ENCODE data around the gene SMIM43.
"Not testable (repeated sequence)": the region's sequence is repeated elsewhere in the genome, so short reads cannot be mapped to it uniquely, and the experiment has no call there.

The SMIM43 gene

GRCh38 chr4:121778991-121779628, 14.1 kb upstream of the SMIM43 start:
- no peak for DNase-seq

DNA sequence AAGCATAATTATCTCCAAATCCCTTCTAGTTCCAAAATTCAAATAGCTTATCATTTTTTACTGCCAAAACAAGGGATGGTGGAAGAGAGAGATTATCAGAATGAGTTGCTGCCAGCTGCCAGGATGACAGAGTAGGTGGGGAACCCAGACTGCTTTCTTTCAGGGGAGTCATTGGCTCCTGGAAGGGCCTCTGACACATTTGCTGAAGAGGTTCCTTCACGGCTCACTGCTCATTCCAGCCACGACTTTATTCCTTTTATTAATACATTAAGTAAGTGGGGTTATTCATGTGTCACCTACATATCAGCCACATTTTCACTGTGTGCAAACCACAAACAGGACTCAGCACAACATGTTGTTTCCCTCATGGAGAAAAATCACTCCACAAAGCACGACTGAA, 12.7 kb upstream of the SMIM43 start:
- DNase-seq = no peak

- DNase-seq = no peak
Measured at GRCh38 chr4:121776610-121777401, 11.8 kb upstream of the SMIM43 start.

DNA sequence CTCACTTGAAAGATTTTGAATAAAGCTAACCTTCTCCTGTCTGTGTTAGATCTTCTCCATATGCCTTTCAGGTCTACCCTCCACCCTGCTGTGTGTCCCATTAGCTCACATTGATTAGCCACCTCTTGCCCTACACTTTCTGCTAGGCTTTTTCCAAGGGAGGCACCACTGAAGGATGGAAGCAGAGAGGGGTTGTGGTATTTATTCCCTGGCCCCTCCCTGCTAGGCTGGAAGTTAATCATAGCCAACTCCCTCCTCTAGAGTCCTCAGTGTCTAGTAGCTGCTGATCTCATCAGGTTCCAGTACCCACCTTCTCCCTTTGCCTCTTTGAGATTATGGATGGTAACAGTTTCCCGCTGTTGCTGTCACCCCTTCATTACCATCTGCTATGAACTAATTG, 8.9 kb upstream of the SMIM43 start:
- DNase-seq = no peak

GRCh38 chr4:121771869-121772268, 6.9 kb upstream of the SMIM43 start:
- DNase-seq = no peak

DNA sequence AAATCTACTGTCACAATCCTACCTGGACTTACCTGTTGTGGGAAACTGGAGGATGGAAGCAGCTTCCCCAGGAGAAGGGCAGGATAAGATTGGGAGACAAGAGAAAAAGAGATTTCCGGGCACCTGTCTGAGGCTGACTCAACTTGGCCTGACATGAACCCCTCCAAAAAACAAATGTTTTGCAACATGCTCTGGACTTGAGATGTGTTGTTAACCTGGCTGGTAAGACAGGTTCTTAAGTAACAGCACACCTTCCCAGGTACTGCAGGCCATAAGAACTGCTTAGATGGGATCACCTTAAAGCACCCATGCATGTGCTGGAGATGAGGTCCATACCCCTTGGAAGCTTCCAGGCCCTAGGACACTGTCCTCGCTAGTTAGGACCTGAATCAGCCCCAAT, 4.4 kb upstream of the SMIM43 start:
- DNase-seq = no peak

- DNase-seq = no peak
Measured at GRCh38 chr4:121767166-121767565, 2.2 kb upstream of the SMIM43 start.

- DNase-seq = no peak
Measured at GRCh38 chr4:121765971-121766538, 1.1 kb upstream of the SMIM43 start.

GRCh38 chr4:121765368-121765705, 373 bp upstream of the SMIM43 start:
- DNase-seq = no peak

DNA sequence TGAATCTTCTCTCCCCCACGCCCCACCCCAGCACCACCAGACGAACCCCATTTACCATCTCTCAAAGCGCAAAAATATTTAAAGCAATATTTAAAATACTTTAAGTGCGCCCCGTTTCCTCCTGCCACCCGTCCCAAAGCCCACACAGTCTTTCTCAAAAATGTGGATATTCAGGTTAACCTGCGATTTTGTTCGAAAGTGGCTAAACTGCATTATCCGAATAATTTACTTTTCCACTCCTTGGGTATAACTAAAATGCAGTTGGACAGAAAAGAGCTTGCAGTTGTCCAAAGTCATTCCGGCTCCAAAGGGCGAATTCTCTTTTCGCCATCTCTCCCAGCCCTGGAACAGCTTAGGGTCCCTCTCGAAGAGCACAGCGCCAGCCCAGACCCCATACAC, 662 bp downstream of the SMIM43 start:
- DNase-seq = no peak

DNA sequence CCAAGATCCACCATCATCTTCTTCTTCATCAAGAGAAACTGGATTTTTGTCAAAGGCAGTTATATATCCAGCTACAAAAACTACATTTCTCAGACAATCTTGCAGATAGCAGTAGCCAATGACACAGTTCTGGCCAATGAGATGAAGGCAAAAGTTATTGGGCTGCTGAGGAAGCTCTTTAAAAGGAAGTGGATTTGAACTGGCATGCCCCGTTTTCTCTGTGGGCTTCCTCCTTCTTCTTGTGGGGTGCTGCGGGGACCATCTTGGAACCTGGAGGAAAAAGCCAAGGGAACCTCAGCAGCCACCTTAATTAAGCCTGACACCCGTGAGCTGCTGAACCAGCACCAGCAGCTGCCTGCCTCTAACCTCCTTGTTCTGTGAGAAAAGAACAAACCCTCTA, 4.8 kb downstream of the SMIM43 start:
- DNase-seq = no peak

GRCh38 chr4:121758925-121759568, 5.9 kb downstream of the SMIM43 start:
- DNase-seq = no peak

GRCh38 chr4:121752142-121752541, 12.8 kb downstream of the SMIM43 start:
- DNase-seq = not testable (repeated sequence)

- DNase-seq = no peak
Measured at GRCh38 chr4:121749225-121749624, 15.7 kb downstream of the SMIM43 start.

GRCh38 chr4:121742794-121743193, 22.2 kb downstream of the SMIM43 start:
- DNase-seq = no peak

GRCh38 chr4:121741751-121742150, 23.2 kb downstream of the SMIM43 start:
- DNase-seq = no peak

- no peak for DNase-seq
Measured at GRCh38 chr4:121740796-121741409, 24.1 kb downstream of the SMIM43 start.

DNA sequence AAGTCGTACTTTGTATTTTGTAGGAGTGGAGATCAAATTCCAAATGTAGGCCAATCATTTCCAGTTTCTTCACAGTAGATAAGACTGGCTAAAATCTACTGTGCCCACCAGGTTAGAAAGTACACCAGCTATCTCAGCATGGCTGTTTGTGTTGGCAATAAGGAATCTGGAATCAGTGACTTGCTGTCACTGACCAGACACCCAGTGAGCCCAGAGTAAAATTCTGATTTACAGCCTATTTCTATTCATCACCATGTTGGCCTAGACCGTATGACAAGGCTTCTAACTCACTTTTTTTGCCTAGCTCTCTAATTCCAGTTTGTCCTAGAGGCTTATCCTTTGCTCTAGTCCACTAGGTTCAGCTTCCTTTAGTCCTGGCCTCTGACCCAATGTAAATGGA, 25.4 kb downstream of the SMIM43 start:
- no peak for DNase-seq

- no peak for DNase-seq
Measured at GRCh38 chr4:121738780-121739535, 26.0 kb downstream of the SMIM43 start.

- DNase-seq = no peak
Measured at GRCh38 chr4:121737846-121738554, 27.0 kb downstream of the SMIM43 start.

- no peak for DNase-seq
Measured at GRCh38 chr4:121736735-121737351, 28.1 kb downstream of the SMIM43 start.

DNA sequence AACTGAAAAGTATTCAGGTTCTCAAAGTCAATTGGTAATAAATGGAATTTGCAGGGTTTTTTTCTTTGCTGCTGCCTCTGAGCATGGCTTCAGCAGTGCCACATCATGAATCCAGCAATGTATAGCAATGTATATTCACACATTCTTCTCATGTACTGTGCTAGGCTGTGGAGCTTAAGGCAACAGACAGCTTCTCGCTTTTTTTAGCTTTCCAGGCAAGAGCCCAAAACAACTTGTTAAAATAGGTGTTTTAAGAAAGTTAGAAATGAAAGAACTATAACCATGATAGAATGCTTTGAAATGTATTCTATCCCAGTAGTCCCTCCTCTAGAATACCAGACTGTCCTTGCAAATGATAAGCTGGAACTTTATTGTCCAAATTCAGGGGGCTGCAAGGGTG, 30.4 kb downstream of the SMIM43 start:
- no peak for DNase-seq
